HEK293T (cell line): ENCODE measurements around the gene CASD1.

Experiments
- ARNT ChIP-seq: fragments of 450-650 bp; IDR thresholded peaks from 2 replicates; pipeline ENCODE4 v1.6.1; 2017; ENCODE audit warnings: mild to moderate bottlenecking
- BHLHE40 ChIP-seq: fragments of 450-650 bp; IDR thresholded peaks from 2 replicates; pipeline ENCODE4 v1.6.1; 2016; ENCODE audit warnings: mild to moderate bottlenecking, moderate library complexity, borderline replicate concordance
- ELF4 ChIP-seq: fragments of 450-650 bp; IDR thresholded peaks from 2 replicates; pipeline ENCODE4 v1.6.1; 2017; ENCODE audit warnings: antibody characterized with exemption
- FOXK2 ChIP-seq: fragments of 450-650 bp; IDR thresholded peaks from 2 replicates; pipeline ENCODE4 v1.6.1; 2016; ENCODE audit warnings: mild to moderate bottlenecking
- FOXM1 ChIP-seq: fragments of 450-650 bp; IDR thresholded peaks from 2 replicates; pipeline ENCODE4 v1.6.1; 2017; ENCODE audit warnings: mild to moderate bottlenecking, borderline replicate concordance
- HDGF ChIP-seq: fragments of 450-650 bp; IDR thresholded peaks from 2 replicates; pipeline ENCODE4 v1.6.1; 2017; ENCODE audit warnings: antibody characterized with exemption, borderline replicate concordance
- L3MBTL2 ChIP-seq: fragments of 450-650 bp; conservative IDR thresholded peaks from 2 replicates; pipeline ENCODE4 v1.6.1; 2016; ENCODE audit warnings: mild to moderate bottlenecking
- NFRKB ChIP-seq: fragments of 450-650 bp; IDR thresholded peaks from 2 replicates; pipeline ENCODE4 v1.6.1; 2016; ENCODE audit warnings: mild to moderate bottlenecking, moderate library complexity
- SP1 ChIP-seq: fragments of 450-650 bp; IDR thresholded peaks from 2 replicates; pipeline ENCODE4 v1.6.1; 2017

GRCh38 chr7:94466516-94466915 lies 43.1 kb upstream of the CASD1 start:
- TF ChIP-seq ARNT = no peak
- no peak for TF ChIP-seq FOXM1
- no peak for TF ChIP-seq NFRKB
- no peak for TF ChIP-seq ELF4
- no peak for TF ChIP-seq SP1
- no peak for TF ChIP-seq L3MBTL2
- no peak for TF ChIP-seq HDGF
- TF ChIP-seq BHLHE40 = no peak
- no peak for TF ChIP-seq FOXK2
